GM12878 (cell line): Measurements from ENCODE around the gene HSPA4. TPM values are rescaled to one million over a fixed set of nuclear protein-coding genes. Genes with fewer than 3 reads are reported as not detected.

Experiments
- ATAC-seq: fragments of 200-7000 bp; cut with Tn5 transposase; 3 replicates; pipeline ENCODE4 v1.9.1; 2020; ENCODE audit warnings: mild to moderate bottlenecking, moderate library complexity
- BruUV-seq: library from RNA; stranded (reverse); fragments of 400-500 nt; replicated peaks from 2 replicates; lab custom pipeline; 2021; lab: Mats Ljungman, UMichigan
- CTCF ChIA-PET: fragments of 300-600 bp; sonication (Branson Sonifier 250); formaldehyde crosslinking; extraction: SDS; loops from one replicate; lab custom pipeline; 2021; ENCODE audit warnings: inconsistent platforms; lab: Yijun Ruan, JAX
- POLR2A ChIA-PET: fragments of 350-600 bp; formaldehyde crosslinking; extraction: SDS; loops from one replicate; lab custom pipeline; 2021; ENCODE audit warnings: inconsistent platforms; lab: Charles Lee
- RAD21 ChIA-PET: fragments of 300-600 bp; sonication (Branson Sonifier 250); formaldehyde crosslinking; loops from one replicate; lab custom pipeline; 2023; ENCODE audit warnings: antibody characterized with exemption; ENCODE audit not compliant: unreplicated experiment; lab: Charles Lee
- SMC1A ChIA-PET: fragments of 300-600 bp; sonication (Branson Sonifier 250); formaldehyde crosslinking; loops from one replicate; lab custom pipeline; 2023; ENCODE audit not compliant: unreplicated experiment, uncharacterized antibody; lab: Charles Lee
- DNase-seq: peaks from one replicate; pipeline ENCODE4 v3.0.0-alpha.2; 2011; ENCODE audit warnings: low read depth, low spot score
- FAIRE-seq: peaks from 3 replicates; lab custom pipeline; 2011; peaks lifted over from hg19 to GRCh38; lab: Jason Lieb, UNC
- H2AFZ ChIP-seq: 2 replicates; pipeline ENCODE4 v1.6.0; 2011; ENCODE audit warnings: low read depth, low read length, control low read depth; ENCODE audit not compliant: control insufficient read depth
- H3K27ac ChIP-seq: 2 replicates; pipeline ENCODE4 v1.5.1; 2011; ENCODE audit warnings: control low read depth; ENCODE audit not compliant: control insufficient read depth, insufficient read depth
- H3K27me3 ChIP-seq, 2 experiments: replicated peaks in 1 of 2; 2 replicates each; pipeline versions ENCODE4 v1.6.0 to v1.6.1; 2011; ENCODE audit warnings: low read length in 1 of 2; ENCODE audit not compliant: control insufficient read depth in 2 of 2, insufficient read depth in 2 of 2
- H3K36me3 ChIP-seq, 2 experiments: 2 replicates each; pipeline ENCODE4 v1.5.1; 2011; ENCODE audit warnings: low read length in 1 of 2; ENCODE audit not compliant: control insufficient read depth in 2 of 2, insufficient read depth in 2 of 2
- H3K4me1 ChIP-seq: 2 replicates; pipeline ENCODE4 v1.6.1; 2011; ENCODE audit warnings: mild to moderate bottlenecking, low read length, moderate library complexity, mixed read lengths; ENCODE audit not compliant: control insufficient read depth, insufficient read depth
- H3K4me2 ChIP-seq: 2 replicates; pipeline ENCODE4 v1.6.0; 2011; ENCODE audit warnings: control low read depth; ENCODE audit not compliant: control insufficient read depth, insufficient read depth
- H3K4me3 ChIP-seq: fragments of 200-600 bp; sonication (generic); 2 replicates; pipeline ENCODE4 v1.5.1; 2016
- H3K79me2 ChIP-seq: 2 replicates; pipeline ENCODE4 v1.6.0; 2011; ENCODE audit warnings: low read length; ENCODE audit not compliant: control insufficient read depth, insufficient read depth
- H3K9ac ChIP-seq: 2 replicates; pipeline ENCODE4 v1.8.0; 2011; ENCODE audit warnings: low read length, control low read depth, mixed read lengths; ENCODE audit not compliant: control insufficient read depth, insufficient read depth
- H3K9me3 ChIP-seq: replicated peaks from 3 replicates; pipeline ENCODE4 v1.5.1; 2011; ENCODE audit warnings: mild to moderate bottlenecking, low read length; ENCODE audit not compliant: control insufficient read depth, insufficient read depth
- H4K20me1 ChIP-seq: 2 replicates; pipeline ENCODE4 v1.6.0; 2011; ENCODE audit not compliant: control insufficient read depth, insufficient read depth
- CBFB ChIP-seq: IDR thresholded peaks from 2 replicates; pipeline ENCODE4 v1.6.1; 2016; ENCODE audit warnings: antibody characterized with exemption, low read depth
- CEBPB ChIP-seq, 2 experiments: fragments of 150-350 bp in 1 of 2; IDR thresholded peaks; 2 replicates each; pipeline ENCODE4 v1.6.1; 2012 to 2014; ENCODE audit warnings: low read depth in 2 of 2, low read length in 2 of 2, borderline replicate concordance in 1 of 2, inconsistent platforms in 1 of 2
- HDAC2 ChIP-seq: fragments of 200-600 bp; sonication (generic); IDR thresholded peaks from 2 replicates; pipeline ENCODE4 v1.6.1; 2017
- MAX ChIP-seq: IDR thresholded peaks from 2 replicates; pipeline ENCODE4 v1.6.1; 2012; ENCODE audit warnings: low read depth, low read length, improper control_type of control experiment
- MEF2A ChIP-seq: IDR thresholded peaks from 2 replicates; pipeline ENCODE4 v1.6.1; 2011; ENCODE audit warnings: low read depth, mild to moderate bottlenecking, low read length, moderate library complexity; ENCODE audit not compliant: insufficient read depth
- MEF2B ChIP-seq: fragments of 450-650 bp; IDR thresholded peaks from 2 replicates; pipeline ENCODE4 v1.6.1; 2018; ENCODE audit warnings: mild to moderate bottlenecking, moderate library complexity; ENCODE audit not compliant: partially characterized antibody, poor library complexity, severe bottlenecking
- NR2C1 ChIP-seq: fragments of 450-650 bp; IDR thresholded peaks from 2 replicates; pipeline ENCODE4 v1.6.1; 2017; ENCODE audit warnings: antibody characterized with exemption, mild to moderate bottlenecking, moderate library complexity
- POLR2AphosphoS5 ChIP-seq: IDR thresholded peaks from 2 replicates; pipeline ENCODE4 v1.6.1; 2011; ENCODE audit warnings: mild to moderate bottlenecking, low read length, inconsistent platforms
- STAT1 ChIP-seq: fragments of 450-650 bp; conservative IDR thresholded peaks from 2 replicates; pipeline ENCODE4 v1.6.1; 2014; ENCODE audit warnings: antibody characterized with exemption, mild to moderate bottlenecking
- TAF1 ChIP-seq: IDR thresholded peaks from 2 replicates; pipeline ENCODE4 v1.6.1; 2011; ENCODE audit warnings: mild to moderate bottlenecking, low read depth, low read length, borderline replicate concordance
- WGBS: methylation state at CpG from one replicate; pipeline ENCODE4 v1.1.6; 2016; ENCODE audit warnings: low lambda C conversion rate; ENCODE audit not compliant: insufficient replicate concordance, insufficient coverage; ENCODE audit errors: missing lambda C conversion rate; 5-methylcytosine and 5-hydroxymethylcytosine counted together
- in situ Hi-C: fragments of 300-500 bp; cut with MboI; formaldehyde crosslinking; loops from 9 replicates; pipeline ENCODE4 v1.14.3; 2018; ENCODE audit warnings: mixed read lengths
- intact Hi-C: fragments of 100-400 bp; cut with micrococcal nuclease; formaldehyde crosslinking; loops from one replicate; pipeline ENCODE4 v1.14.2; 2022; ENCODE audit not compliant: unreplicated experiment
- polyA plus RNA-seq, 11 experiments: library from polyadenylated mRNA; depleted of rRNA in 4 of 11; unstranded in 6 of 11; stranded (reverse) in 5 of 11; fragments of >200 nt; fragmentation: Nextera tagmentation in 4 of 11; fragmentation: Illumina TruSeq in 1 of 11; extraction: Ambion mirVana in 4 of 11; extraction: Trizol in 1 of 11; gene quantifications; 1 replicate in 1 of 11; 2 replicates in 10 of 11; pipeline versions ENCODE4 v1.2.1 to v1.2.3, GENCODE V29; 2011 to 2016; ENCODE audit warnings: inconsistent platforms in 2 of 11, missing spikeins in 2 of 11, low read depth in 1 of 11
- total RNA-seq, 4 experiments: library from RNA; depleted of rRNA in 3 of 4; stranded (reverse); fragments of >200 nt in 3 of 4; fragmentation: Illumina TruSeq in 1 of 4; extraction: Trizol in 1 of 4; gene quantifications; 2 replicates each; pipeline versions ENCODE4 v1.2.1 to v1.2.3, GENCODE V29; 2013 to 2021
- TF ChIP-seq, protein P1 (sequence below): fragments of 450-650 bp; IDR thresholded peaks from 2 replicates; pipeline ENCODE4 v1.6.1; 2017; ENCODE audit warnings: mild to moderate bottlenecking, moderate library complexity
- TF ChIP-seq, protein P2 (sequence below): fragments of 450-650 bp; IDR thresholded peaks from 2 replicates; pipeline ENCODE4 v1.6.1; 2017; ENCODE audit warnings: mild to moderate bottlenecking, moderate library complexity

Gene HSPA4
- total and polyA plus RNA-seq, 10 of the 15 experiments (the other 5 are each of a cell fraction or from before 2014, with no cell fraction given), result 61.6 to 234 (median 116) TPM

- Histone ChIP-seq H3K4me2 (no peak overlapping the region), H3K79me2 (no peaks in the 10 kb centered on the region), H3K9ac (no peak overlapping the region), H4K20me1 (no peaks in the 10 kb centered on the region), H2AFZ (no peak overlapping the region), H3K36me3 (no peaks in the 10 kb centered on the region), H3K4me1 (peaks cover 3% of the 10 kb centered on the region; the same call in 1 of the 2 replicates), H3K9me3 (no peaks in the 10 kb centered on the region), H3K4me3 (no peak overlapping the region), H3K27ac (no peak overlapping the region), H3K27me3 (no peaks in the 10 kb centered on the region)
- no peak for DNase-seq
- WGBS, result 67% methylated on average over 14 of the region's 14 CpGs
- ChIA-PET SMC1A (interaction anchor here (0.6 to 4.1 kb wide), 12 partner anchors 10 to 834 kb away, joined by 3 to 24 read pairs (median 4); no protein-coding TSS in a partner anchor), RAD21 (interaction anchor here (0.9 to 4.6 kb wide), 17 partner anchors 9 to 346 kb away, joined by 3 to 38 read pairs (median 4); no protein-coding TSS in a partner anchor), CTCF (interaction anchor here (0.8 to 3.3 kb wide), 14 partner anchors 9 to 830 kb away, joined by 3 to 18 read pairs (median 5); no protein-coding TSS in a partner anchor), POLR2A (no interaction called here)
- no TSS peak for BruUV-seq
- intact Hi-C loops, result loop anchor here (5.0 kb wide), 4 partner anchors 133 to 753 kb away; no protein-coding TSS in a partner anchor
- ATAC-seq, result no peak
- in situ Hi-C loops, result loop anchor here (5.0 to 10.0 kb wide), 4 partner anchors 173 to 833 kb away; no protein-coding TSS in a partner anchor
- no peak for FAIRE-seq
- TF ChIP-seq CEBPB (IDR thresholded peaks at IDR 0.05; ENCODE audit: borderline replicate concordance in 1 of 2, low read depth in 2 of 2, low read length in 2 of 2), result no peak
- TF ChIP-seq POLR2AphosphoS5, result no peak
- no peak for TF ChIP-seq MEF2A
- TF ChIP-seq NR2C1, result no peak
- TF ChIP-seq CBFB, result no peak
- TF ChIP-seq MEF2B, result no peak
- TF ChIP-seq, protein P1, sequence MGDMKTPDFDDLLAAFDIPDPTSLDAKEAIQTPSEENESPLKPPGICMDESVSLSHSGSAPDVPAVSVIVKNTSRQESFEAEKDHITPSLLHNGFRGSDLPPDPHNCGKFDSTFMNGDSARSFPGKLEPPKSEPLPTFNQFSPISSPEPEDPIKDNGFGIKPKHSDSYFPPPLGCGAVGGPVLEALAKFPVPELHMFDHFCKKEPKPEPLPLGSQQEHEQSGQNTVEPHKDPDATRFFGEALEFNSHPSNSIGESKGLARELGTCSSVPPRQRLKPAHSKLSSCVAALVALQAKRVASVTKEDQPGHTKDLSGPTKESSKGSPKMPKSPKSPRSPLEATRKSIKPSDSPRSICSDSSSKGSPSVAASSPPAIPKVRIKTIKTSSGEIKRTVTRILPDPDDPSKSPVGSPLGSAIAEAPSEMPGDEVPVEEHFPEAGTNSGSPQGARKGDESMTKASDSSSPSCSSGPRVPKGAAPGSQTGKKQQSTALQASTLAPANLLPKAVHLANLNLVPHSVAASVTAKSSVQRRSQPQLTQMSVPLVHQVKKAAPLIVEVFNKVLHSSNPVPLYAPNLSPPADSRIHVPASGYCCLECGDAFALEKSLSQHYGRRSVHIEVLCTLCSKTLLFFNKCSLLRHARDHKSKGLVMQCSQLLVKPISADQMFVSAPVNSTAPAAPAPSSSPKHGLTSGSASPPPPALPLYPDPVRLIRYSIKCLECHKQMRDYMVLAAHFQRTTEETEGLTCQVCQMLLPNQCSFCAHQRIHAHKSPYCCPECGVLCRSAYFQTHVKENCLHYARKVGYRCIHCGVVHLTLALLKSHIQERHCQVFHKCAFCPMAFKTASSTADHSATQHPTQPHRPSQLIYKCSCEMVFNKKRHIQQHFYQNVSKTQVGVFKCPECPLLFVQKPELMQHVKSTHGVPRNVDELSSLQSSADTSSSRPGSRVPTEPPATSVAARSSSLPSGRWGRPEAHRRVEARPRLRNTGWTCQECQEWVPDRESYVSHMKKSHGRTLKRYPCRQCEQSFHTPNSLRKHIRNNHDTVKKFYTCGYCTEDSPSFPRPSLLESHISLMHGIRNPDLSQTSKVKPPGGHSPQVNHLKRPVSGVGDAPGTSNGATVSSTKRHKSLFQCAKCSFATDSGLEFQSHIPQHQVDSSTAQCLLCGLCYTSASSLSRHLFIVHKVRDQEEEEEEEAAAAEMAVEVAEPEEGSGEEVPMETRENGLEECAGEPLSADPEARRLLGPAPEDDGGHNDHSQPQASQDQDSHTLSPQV, result no peak
- no peak for TF ChIP-seq MAX
- TF ChIP-seq TAF1, result no peak
- TF ChIP-seq HDAC2, result no peak
- TF ChIP-seq, protein P2, sequence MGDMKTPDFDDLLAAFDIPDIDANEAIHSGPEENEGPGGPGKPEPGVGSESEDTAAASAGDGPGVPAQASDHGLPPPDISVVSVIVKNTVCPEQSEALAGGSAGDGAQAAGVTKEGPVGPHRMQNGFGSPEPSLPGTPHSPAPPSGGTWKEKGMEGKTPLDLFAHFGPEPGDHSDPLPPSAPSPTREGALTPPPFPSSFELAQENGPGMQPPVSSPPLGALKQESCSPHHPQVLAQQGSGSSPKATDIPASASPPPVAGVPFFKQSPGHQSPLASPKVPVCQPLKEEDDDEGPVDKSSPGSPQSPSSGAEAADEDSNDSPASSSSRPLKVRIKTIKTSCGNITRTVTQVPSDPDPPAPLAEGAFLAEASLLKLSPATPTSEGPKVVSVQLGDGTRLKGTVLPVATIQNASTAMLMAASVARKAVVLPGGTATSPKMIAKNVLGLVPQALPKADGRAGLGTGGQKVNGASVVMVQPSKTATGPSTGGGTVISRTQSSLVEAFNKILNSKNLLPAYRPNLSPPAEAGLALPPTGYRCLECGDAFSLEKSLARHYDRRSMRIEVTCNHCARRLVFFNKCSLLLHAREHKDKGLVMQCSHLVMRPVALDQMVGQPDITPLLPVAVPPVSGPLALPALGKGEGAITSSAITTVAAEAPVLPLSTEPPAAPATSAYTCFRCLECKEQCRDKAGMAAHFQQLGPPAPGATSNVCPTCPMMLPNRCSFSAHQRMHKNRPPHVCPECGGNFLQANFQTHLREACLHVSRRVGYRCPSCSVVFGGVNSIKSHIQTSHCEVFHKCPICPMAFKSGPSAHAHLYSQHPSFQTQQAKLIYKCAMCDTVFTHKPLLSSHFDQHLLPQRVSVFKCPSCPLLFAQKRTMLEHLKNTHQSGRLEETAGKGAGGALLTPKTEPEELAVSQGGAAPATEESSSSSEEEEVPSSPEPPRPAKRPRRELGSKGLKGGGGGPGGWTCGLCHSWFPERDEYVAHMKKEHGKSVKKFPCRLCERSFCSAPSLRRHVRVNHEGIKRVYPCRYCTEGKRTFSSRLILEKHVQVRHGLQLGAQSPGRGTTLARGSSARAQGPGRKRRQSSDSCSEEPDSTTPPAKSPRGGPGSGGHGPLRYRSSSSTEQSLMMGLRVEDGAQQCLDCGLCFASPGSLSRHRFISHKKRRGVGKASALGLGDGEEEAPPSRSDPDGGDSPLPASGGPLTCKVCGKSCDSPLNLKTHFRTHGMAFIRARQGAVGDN, result no peak
- no peak for TF ChIP-seq STAT1
Measured at GRCh38 chr5:133114166-133114932, 62.5 kb downstream of the HSPA4 start.
